Caco-2 (cell line): ENCODE data around the gene RABGAP1L. TPM values are rescaled to one million over a fixed set of nuclear protein-coding genes. Genes with fewer than 3 reads are reported as not detected.

Source experiments
- BruUV-seq: library from RNA; stranded (reverse); fragments of 400-500 nt; replicated peaks from 2 replicates; lab custom pipeline; 2021; lab: Mats Ljungman, UMichigan
- CTCF ChIA-PET: fragments of 300-600 bp; sonication (Branson Sonifier 250); formaldehyde crosslinking; loops from one replicate; lab custom pipeline; 2022; ENCODE audit warnings: antibody characterized with exemption; lab: Charles Lee
- POLR2A ChIA-PET: fragments of 300-600 bp; sonication (Branson Sonifier 250); formaldehyde crosslinking; loops from one replicate; lab custom pipeline; 2022; ENCODE audit warnings: antibody characterized with exemption; lab: Charles Lee
- DNase-seq, 2 experiments: peaks; one replicate each; pipeline versions ENCODE4 v3.0.0 to v3.0.0-alpha.2; 2020 to 2022
- H3K27me3 ChIP-seq: replicated peaks from 2 replicates; pipeline ENCODE4 v1.6.0; 2011; ENCODE audit warnings: low read length; ENCODE audit not compliant: control insufficient read depth, insufficient read depth
- H3K36me3 ChIP-seq: 2 replicates; pipeline ENCODE4 v1.5.1; 2011; ENCODE audit warnings: low read length; ENCODE audit not compliant: control insufficient read depth, insufficient read depth
- H3K4me1 ChIP-seq: fragments of 250-450 bp; sonication (Bioruptor Pico); 2 replicates; pipeline ENCODE4 v1.5.1; 2020; ENCODE audit warnings: mild to moderate bottlenecking
- H3K4me3 ChIP-seq: 2 replicates; pipeline ENCODE4 v1.5.1; 2011; ENCODE audit warnings: low read depth, mild to moderate bottlenecking, control low read depth, low read length
- H3K9me3 ChIP-seq: fragments of 250-450 bp; sonication (Bioruptor Pico); 2 replicates; pipeline ENCODE4 v1.5.1; 2020; ENCODE audit warnings: mild to moderate bottlenecking, moderate library complexity
- H3K27ac Mint-ChIP-seq: one replicate; pipeline ENCODE4 v1.8.0; 2022; ENCODE audit warnings: mixed read lengths; ENCODE audit not compliant: unreplicated experiment
- H3K27me3 Mint-ChIP-seq: one replicate; pipeline ENCODE4 v1.8.0; 2022; ENCODE audit warnings: mixed read lengths; ENCODE audit not compliant: insufficient read depth, unreplicated experiment
- H3K36me3 Mint-ChIP-seq: one replicate; pipeline ENCODE4 v1.8.0; 2022; ENCODE audit warnings: mild to moderate bottlenecking, mixed read lengths; ENCODE audit not compliant: insufficient read depth, unreplicated experiment
- H3K4me1 Mint-ChIP-seq: one replicate; pipeline ENCODE4 v1.8.0; 2022; ENCODE audit warnings: low read depth, mixed read lengths; ENCODE audit not compliant: unreplicated experiment
- H3K4me3 Mint-ChIP-seq: one replicate; pipeline ENCODE4 v1.8.0; 2022; ENCODE audit warnings: mild to moderate bottlenecking, moderate library complexity, mixed read lengths; ENCODE audit not compliant: unreplicated experiment
- H3K9me3 Mint-ChIP-seq: one replicate; pipeline ENCODE4 v1.8.0; 2022; ENCODE audit warnings: mixed read lengths; ENCODE audit not compliant: unreplicated experiment
- intact Hi-C: fragments of 100-400 bp; cut with micrococcal nuclease; formaldehyde crosslinking; loops from one replicate; pipeline ENCODE4 v1.10.0; 2022; ENCODE audit not compliant: unreplicated experiment
- total RNA-seq: library from RNA; stranded (reverse); gene quantifications from 2 replicates; pipeline ENCODE4 v1.2.3, GENCODE V29; 2022
- TF ChIP-seq, protein P1 (sequence below), 2 experiments: fragments of 200-600 bp in 1 of 2; IDR thresholded peaks; 1 replicate in 1 of 2; 2 replicates in 1 of 2; pipeline versions ENCODE4 v1.5.1 to v1.8.0; 2011 to 2022; ENCODE audit warnings: antibody characterized with exemption in 1 of 2, control low read depth in 1 of 2, inconsistent platforms in 1 of 2, low read depth in 1 of 2, low read length in 1 of 2, mild to moderate bottlenecking in 1 of 2, moderate library complexity in 1 of 2; ENCODE audit not compliant: insufficient read depth in 1 of 2, severe bottlenecking in 1 of 2, unreplicated experiment in 1 of 2

RABGAP1L gene
- total RNA-seq, 1 experiment from 2014 or later, result 20.3 TPM

GRCh38 chr1:174914991-174915390, 755.7 kb downstream of the RABGAP1L start:
- Mint-ChIP-seq H3K36me3 (no peaks in the 10 kb centered on the region), H3K27me3 (peaks cover 4% of the 10 kb centered on the region), H3K4me3 (no peak overlapping the region), H3K9me3 (peaks cover 3% of the 10 kb centered on the region), H3K4me1 (no peaks in the 10 kb centered on the region), H3K27ac (no peak overlapping the region)
- intact Hi-C loops, result loop anchor here (5.0 kb wide), 1 partner anchor 37 kb away; no protein-coding TSS in a partner anchor
- DNase-seq, result no peak
- ChIA-PET CTCF (no interaction called here), POLR2A (no interaction called here)
- no peak overlapping the region for H3K4me3 ChIP-seq
- no peaks in the 10 kb centered on the region for H3K4me1 ChIP-seq
- no TSS peak for BruUV-seq
- no peaks in the 10 kb centered on the region for H3K27me3 ChIP-seq
- TF ChIP-seq, protein P1, sequence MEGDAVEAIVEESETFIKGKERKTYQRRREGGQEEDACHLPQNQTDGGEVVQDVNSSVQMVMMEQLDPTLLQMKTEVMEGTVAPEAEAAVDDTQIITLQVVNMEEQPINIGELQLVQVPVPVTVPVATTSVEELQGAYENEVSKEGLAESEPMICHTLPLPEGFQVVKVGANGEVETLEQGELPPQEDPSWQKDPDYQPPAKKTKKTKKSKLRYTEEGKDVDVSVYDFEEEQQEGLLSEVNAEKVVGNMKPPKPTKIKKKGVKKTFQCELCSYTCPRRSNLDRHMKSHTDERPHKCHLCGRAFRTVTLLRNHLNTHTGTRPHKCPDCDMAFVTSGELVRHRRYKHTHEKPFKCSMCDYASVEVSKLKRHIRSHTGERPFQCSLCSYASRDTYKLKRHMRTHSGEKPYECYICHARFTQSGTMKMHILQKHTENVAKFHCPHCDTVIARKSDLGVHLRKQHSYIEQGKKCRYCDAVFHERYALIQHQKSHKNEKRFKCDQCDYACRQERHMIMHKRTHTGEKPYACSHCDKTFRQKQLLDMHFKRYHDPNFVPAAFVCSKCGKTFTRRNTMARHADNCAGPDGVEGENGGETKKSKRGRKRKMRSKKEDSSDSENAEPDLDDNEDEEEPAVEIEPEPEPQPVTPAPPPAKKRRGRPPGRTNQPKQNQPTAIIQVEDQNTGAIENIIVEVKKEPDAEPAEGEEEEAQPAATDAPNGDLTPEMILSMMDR (IDR thresholded peaks at IDR 0.05; ENCODE audit: insufficient read depth in 1 of 2, low read depth in 1 of 2, low read length in 1 of 2, severe bottlenecking in 1 of 2, unreplicated experiment in 1 of 2), result no peak
- H3K36me3 ChIP-seq, result no peaks in the 10 kb centered on the region
- 0 out of 2 replicates have a peak, but pooled peaks cover under 1% of the 10 kb centered on the region for H3K9me3 ChIP-seq

DNA sequence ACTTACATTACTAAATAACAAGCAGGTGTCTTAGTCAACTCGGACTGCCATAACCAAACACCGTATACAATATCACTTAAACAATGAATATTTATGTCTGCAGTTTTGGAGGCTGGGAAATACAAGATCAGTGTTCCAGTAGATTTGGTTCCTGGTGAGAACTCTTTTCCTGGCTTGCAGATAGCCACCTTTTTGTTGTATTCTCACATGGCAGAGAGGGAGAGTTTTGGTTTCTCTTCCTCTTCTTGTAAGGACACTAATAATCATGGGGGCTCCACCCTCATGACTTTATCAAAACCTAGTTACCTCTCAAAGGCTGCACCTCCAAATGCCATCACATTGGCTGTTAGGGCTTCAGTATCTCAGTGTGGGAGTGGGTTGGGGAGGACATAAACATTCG, 757.5 kb downstream of the RABGAP1L start:
- BruUV-seq, result no TSS peak

DNA sequence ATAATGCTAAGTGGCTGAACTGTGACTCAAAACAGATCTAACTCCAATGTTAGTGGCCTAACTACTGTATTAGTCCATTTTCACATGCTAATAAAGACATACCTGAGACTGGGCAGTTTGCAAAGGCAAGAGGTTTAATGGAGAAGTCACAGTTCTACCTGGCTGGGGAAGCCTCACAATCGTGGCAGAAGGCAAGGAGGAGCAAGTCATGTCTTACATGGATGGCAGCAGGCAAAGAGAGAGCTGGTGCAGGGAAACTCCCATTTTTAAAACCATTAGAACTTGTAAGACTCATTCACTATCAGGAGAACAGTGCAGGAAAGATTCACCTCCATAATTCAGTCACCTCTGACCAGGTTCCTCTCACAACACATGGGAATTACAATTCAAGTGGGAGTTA, 760.8 kb downstream of the RABGAP1L start:
- CTCF ChIA-PET, result no interaction called here
- H3K36me3 Mint-ChIP-seq, result no peaks in the 10 kb centered on the region
- no peaks in the 10 kb centered on the region for H3K4me1 Mint-ChIP-seq

More for the DNA sequence above, 757.5 kb downstream of the RABGAP1L start:
- Histone ChIP-seq H3K36me3 (no peaks in the 10 kb centered on the region), H3K4me1 (no peaks in the 10 kb centered on the region), H3K4me3 (no peak overlapping the region), H3K27me3 (no peaks in the 10 kb centered on the region), H3K9me3 (0 out of 2 replicates have a peak, but pooled peaks cover 5% of the 10 kb centered on the region)
- no peak overlapping the region for H3K4me3 Mint-ChIP-seq
- H3K9me3 Mint-ChIP-seq, result peaks cover 12% of the 10 kb centered on the region
- intact Hi-C loops, result no loop called here
- POLR2A ChIA-PET, result no interaction called here
- TF ChIP-seq, protein P1 (IDR thresholded peaks at IDR 0.05; ENCODE audit: insufficient read depth in 1 of 2, low read depth in 1 of 2, low read length in 1 of 2, severe bottlenecking in 1 of 2, unreplicated experiment in 1 of 2), result no peak
- no peaks in the 10 kb centered on the region for H3K36me3 Mint-ChIP-seq
- DNase-seq, result no peak
- H3K27ac Mint-ChIP-seq, result no peak overlapping the region
- CTCF ChIA-PET, result no interaction called here
- peaks cover 4% of the 10 kb centered on the region for H3K27me3 Mint-ChIP-seq
- H3K4me1 Mint-ChIP-seq, result no peaks in the 10 kb centered on the region

More for the DNA sequence above, 760.8 kb downstream of the RABGAP1L start:
- H3K27me3 ChIP-seq, result no peaks in the 10 kb centered on the region
- H3K4me1 ChIP-seq, result no peaks in the 10 kb centered on the region
- Mint-ChIP-seq H3K9me3 (peaks cover 21% of the 10 kb centered on the region), H3K27me3 (peaks cover 4% of the 10 kb centered on the region), H3K27ac (no peak overlapping the region), H3K4me3 (no peak overlapping the region)
- no peak for DNase-seq
- H3K9me3 ChIP-seq, result 0 out of 2 replicates have a peak, but pooled peaks cover 5% of the 10 kb centered on the region
- BruUV-seq, result no TSS peak
- POLR2A ChIA-PET, result no interaction called here
- H3K36me3 ChIP-seq, result no peaks in the 10 kb centered on the region
- no peak overlapping the region for H3K4me3 ChIP-seq
- TF ChIP-seq, protein P1 (IDR thresholded peaks at IDR 0.05; ENCODE audit: insufficient read depth in 1 of 2, low read depth in 1 of 2, low read length in 1 of 2, severe bottlenecking in 1 of 2, unreplicated experiment in 1 of 2), result no peak
- intact Hi-C loops, result no loop called here
